NCI-H2107 treated with DMSO at 0.1 percent for 48 hours (cell line): ENCODE data around the gene TAF7.
A peak's percentile ranks its signal among the peaks of the same experiment; 100 is the strongest.
"Not testable (repeated sequence)": the region's sequence is repeated elsewhere in the genome, so short reads cannot be mapped to it uniquely, and the experiment has no call there.

ENCODE experiments used
- DNase-seq: peaks from one replicate; lab custom pipeline; 2025; ENCODE audit not compliant: unreplicated experiment; lab: John Stamatoyannopoulos, UW

TAF7 gene

GRCh38 chr5:141320225-141321169 lies at the start of gene TAF7:
TSS of gene TAF7 (minus strand) at chr5:141320784. CDS start at chr5:141320044, 740 bp downstream.
- DNase-seq, result peak; percentile 60

- DNase-seq, result no peak
Measured at GRCh38 chr5:141366016-141366896, 45.7 kb upstream of the TAF7 start.

GRCh38 chr5:141363952-141364660 lies 43.5 kb upstream of the TAF7 start, which contains the start of gene PCDHGA5:
TSS of gene PCDHGA5 (plus strand) at chr5:141364162. CDS start at chr5:141364331, 169 bp downstream.
- DNase-seq, result no peak

- no peak for DNase-seq
Measured at GRCh38 chr5:141362719-141363118, 42.1 kb upstream of the TAF7 start.

GRCh38 chr5:141360685-141361084 lies 40.1 kb upstream of the TAF7 start:
- DNase-seq, result no peak

- no peak for DNase-seq
Measured at GRCh38 chr5:141359790-141360426, 39.3 kb upstream of the TAF7 start, which contains the start of gene PCDHGB2. TSS of gene PCDHGB2 (plus strand) at chr5:141359994. CDS start at chr5:141360136, 142 bp downstream.

GRCh38 chr5:141356950-141357349 lies 36.4 kb upstream of the TAF7 start:
- no peak for DNase-seq

GRCh38 chr5:141356133-141356532 lies 35.5 kb upstream of the TAF7 start:
- DNase-seq, result no peak

- no peak for DNase-seq
Measured at GRCh38 chr5:141355641-141356040, 35.1 kb upstream of the TAF7 start.

GRCh38 chr5:141354900-141355469 lies 34.4 kb upstream of the TAF7 start, which contains the start of gene PCDHGA4:
TSS of gene PCDHGA4 (plus strand) at chr5:141355021. CDS start at chr5:141355108, 87 bp downstream.
- no peak for DNase-seq

- no peak for DNase-seq
Measured at GRCh38 chr5:141351591-141351990, 31.0 kb upstream of the TAF7 start.

GRCh38 chr5:141349917-141350619 lies 29.5 kb upstream of the TAF7 start, which contains the start of gene PCDHGB1:
TSS of gene PCDHGB1 (plus strand) at chr5:141350099. CDS start at chr5:141350261, 162 bp downstream.
- no peak for DNase-seq

GRCh38 chr5:141346017-141346416 lies 25.4 kb upstream of the TAF7 start:
- not testable (repeated sequence) for DNase-seq

GRCh38 chr5:141345327-141345726 lies 24.7 kb upstream of the TAF7 start:
- DNase-seq, result no peak

GRCh38 chr5:141343953-141344463 lies 23.4 kb upstream of the TAF7 start:
- no peak for DNase-seq

GRCh38 chr5:141343242-141343952 lies 22.8 kb upstream of the TAF7 start, which contains the start of gene PCDHGA3:
TSS of gene PCDHGA3 (plus strand) at chr5:141343829. CDS start at chr5:141344034, 205 bp downstream.
- DNase-seq, result no peak

GRCh38 chr5:141342773-141343172 lies 22.2 kb upstream of the TAF7 start:
- no peak for DNase-seq

GRCh38 chr5:141340781-141341354 lies 20.3 kb upstream of the TAF7 start:
- DNase-seq, result not testable (repeated sequence)
